Neural cell (in vitro differentiated cells): ENCODE measurements around the gene EFNA4. TPM values are rescaled to one million over a fixed set of nuclear protein-coding genes. Genes with fewer than 3 reads are reported as not detected.

Experiments used
- H2AFZ ChIP-seq: fragments of 200-600, 300-800 bp; sonication (generic), shearing (Covaris generic); 2 replicates; pipeline ENCODE4 v1.6.0; 2014; ENCODE audit warnings: low read depth, mild to moderate bottlenecking, antibody characterized with exemption, low read length, moderate library complexity
- H3F3A ChIP-seq: fragments of 200-600 bp; shearing (Covaris generic); 2 replicates; pipeline ENCODE4 v1.6.1; 2016; ENCODE audit warnings: mild to moderate bottlenecking, moderate library complexity, mixed read lengths, antibody characterized with exemption, low read length; ENCODE audit not compliant: insufficient read depth, poor library complexity, severe bottlenecking
- H3K27ac ChIP-seq: fragments of 200-600, 300-800 bp; sonication (generic), shearing (Covaris generic); 2 replicates; pipeline ENCODE4 v1.5.1; 2014; ENCODE audit warnings: mild to moderate bottlenecking, low read length, moderate library complexity
- H3K27me3 ChIP-seq: fragments of 300-800, 200-600 bp; sonication (generic), shearing (Covaris generic); 2 replicates; pipeline ENCODE4 v1.6.0; 2014; ENCODE audit warnings: mild to moderate bottlenecking, low read depth, low read length, moderate library complexity; ENCODE audit not compliant: insufficient read depth
- H3K36me3 ChIP-seq: fragments of 300-800, 200-600 bp; sonication (generic), shearing (Covaris generic); 2 replicates; pipeline ENCODE4 v1.5.1; 2014; ENCODE audit warnings: mild to moderate bottlenecking, antibody characterized with exemption, low read length, moderate library complexity; ENCODE audit not compliant: insufficient read depth
- H3K4me2 ChIP-seq: fragments of 300-800, 200-600 bp; sonication (generic), shearing (Covaris generic); 2 replicates; pipeline ENCODE4 v1.6.0; 2014; ENCODE audit warnings: mild to moderate bottlenecking, low read length
- H3K4me3 ChIP-seq: fragments of 300-800, 200-600 bp; sonication (generic), shearing (Covaris generic); 2 replicates; pipeline ENCODE4 v1.5.1; 2014; ENCODE audit warnings: mild to moderate bottlenecking, low read length, moderate library complexity
- H3K79me2 ChIP-seq: fragments of 200-600 bp; shearing (Covaris generic); replicated peaks from 2 replicates; pipeline ENCODE4 v1.6.0; 2014; ENCODE audit warnings: mild to moderate bottlenecking, low read length, moderate library complexity; ENCODE audit not compliant: insufficient read depth
- H3K9ac ChIP-seq: fragments of 300-800, 200-600 bp; sonication (generic), shearing (Covaris generic); 2 replicates; pipeline ENCODE4 v1.6.1; 2016; ENCODE audit warnings: mild to moderate bottlenecking, low read length, mixed read lengths
- H3K9me2 ChIP-seq: fragments of 200-600 bp; shearing (Covaris generic); 2 replicates; pipeline ENCODE4 v1.6.1; 2016; ENCODE audit warnings: mild to moderate bottlenecking, low read length, mixed read lengths; ENCODE audit not compliant: insufficient read depth
- H3K9me3 ChIP-seq: fragments of 200-600, 300-800 bp; sonication (generic), shearing (Covaris generic); 2 replicates; pipeline ENCODE4 v1.6.1; 2016; ENCODE audit warnings: mild to moderate bottlenecking, mixed run types, low read length, moderate library complexity, mixed read lengths
- H4K20me1 ChIP-seq: fragments of 200-600 bp; shearing (Covaris generic); 2 replicates; pipeline ENCODE4 v1.6.1; 2016; ENCODE audit warnings: mild to moderate bottlenecking, mixed run types; ENCODE audit not compliant: insufficient read depth
- CTCF ChIP-seq: fragments of 450-650 bp; IDR thresholded peaks from 2 replicates; pipeline ENCODE4 v1.5.1; 2014; ENCODE audit warnings: antibody characterized with exemption, mild to moderate bottlenecking, moderate library complexity; ENCODE audit not compliant: poor library complexity, severe bottlenecking
- EP300 ChIP-seq: fragments of 450-650 bp; conservative IDR thresholded peaks from 2 replicates; pipeline ENCODE4 v1.6.1; 2014; ENCODE audit warnings: antibody characterized with exemption, mild to moderate bottlenecking, moderate library complexity; ENCODE audit not compliant: poor library complexity, severe bottlenecking
- EZH2 ChIP-seq: fragments of 200-600, 300-800 bp; shearing (Covaris generic), sonication (generic); IDR thresholded peaks from 2 replicates; pipeline ENCODE4 v1.6.1; 2014; ENCODE audit warnings: antibody characterized with exemption, low read length, borderline replicate concordance, mild to moderate bottlenecking; ENCODE audit not compliant: insufficient read depth, poor library complexity, severe bottlenecking
- MXI1 ChIP-seq: fragments of 450-650 bp; conservative IDR thresholded peaks from 2 replicates; pipeline ENCODE4 v1.6.1; 2014; ENCODE audit warnings: antibody characterized with exemption, mild to moderate bottlenecking; ENCODE audit not compliant: poor library complexity, severe bottlenecking
- POLR2AphosphoS5 ChIP-seq: IDR thresholded peaks from 2 replicates; pipeline ENCODE4 v1.6.1; 2012
- RAD21 ChIP-seq: fragments of 450-650 bp; conservative IDR thresholded peaks from 2 replicates; pipeline ENCODE4 v1.6.1; 2014; ENCODE audit warnings: antibody characterized with exemption, mild to moderate bottlenecking, moderate library complexity
- REST ChIP-seq: IDR thresholded peaks from 2 replicates; pipeline ENCODE4 v1.6.1; 2012; ENCODE audit warnings: borderline replicate concordance
- SMC3 ChIP-seq: fragments of 450-650 bp; conservative IDR thresholded peaks from 2 replicates; pipeline ENCODE4 v1.6.1; 2014; ENCODE audit warnings: antibody characterized with exemption, mild to moderate bottlenecking, moderate library complexity; ENCODE audit not compliant: poor library complexity
- TAF1 ChIP-seq: IDR thresholded peaks from 2 replicates; pipeline ENCODE4 v1.6.1; 2012; ENCODE audit warnings: low read depth
- polyA plus RNA-seq: library from polyadenylated mRNA; depleted of rRNA; stranded (reverse); fragments of >200 nt; gene quantifications from 2 replicates; pipeline ENCODE4 v1.2.3, GENCODE V29; 2014

EFNA4 gene
- polyA plus RNA-seq, 1 donor from 2014 or later, result 1.2 TPM

- no peak overlapping the region for H3K4me3 ChIP-seq
- H3F3A ChIP-seq, result no peaks in the 10 kb centered on the region
- H3K27me3 ChIP-seq, result no peaks in the 10 kb centered on the region
- no peak overlapping the region for H3K9ac ChIP-seq
- H3K4me2 ChIP-seq, result no peak overlapping the region
- no peak overlapping the region for H2AFZ ChIP-seq
- no peaks in the 10 kb centered on the region for H3K79me2 ChIP-seq
- no peaks in the 10 kb centered on the region for H3K9me3 ChIP-seq
- no peak overlapping the region for H3K27ac ChIP-seq
- no peak for TF ChIP-seq EZH2
- TF ChIP-seq SMC3, result no peak
- H3K9me2 ChIP-seq, result no peaks in the 10 kb centered on the region
- no peaks in the 10 kb centered on the region for H4K20me1 ChIP-seq
- no peaks in the 10 kb centered on the region for H3K36me3 ChIP-seq
Observed at GRCh38 chr1:155057104-155057503, 6.4 kb upstream of the EFNA4 start.

GRCh38 chr1:155057788-155058211 lies 5.7 kb upstream of the EFNA4 start:
- Histone ChIP-seq H3K27me3 (no peaks in the 10 kb centered on the region), H3F3A (no peaks in the 10 kb centered on the region), H3K9me2 (no peaks in the 10 kb centered on the region), H3K36me3 (no peaks in the 10 kb centered on the region), H3K4me2 (no peak overlapping the region), H3K9ac (no peak overlapping the region), H3K27ac (no peak overlapping the region), H4K20me1 (no peaks in the 10 kb centered on the region), H2AFZ (no peak overlapping the region), H3K9me3 (no peaks in the 10 kb centered on the region), H3K4me3 (no peak overlapping the region), H3K79me2 (no peaks in the 10 kb centered on the region)
- TF ChIP-seq EP300, result no peak
- no peak for TF ChIP-seq EZH2
- no peak for TF ChIP-seq TAF1
- TF ChIP-seq POLR2AphosphoS5, result no peak
- TF ChIP-seq CTCF, result no peak
- TF ChIP-seq MXI1, result no peak
- no peak for TF ChIP-seq RAD21
- TF ChIP-seq REST, result no peak
- no peak for TF ChIP-seq SMC3

GRCh38 chr1:155060736-155061135 lies 2.8 kb upstream of the EFNA4 start:
- Histone ChIP-seq H3K79me2 (peaks cover 8% of the 10 kb centered on the region), H3K4me3 (no peak overlapping the region), H3K27me3 (no peaks in the 10 kb centered on the region), H3K9me3 (no peaks in the 10 kb centered on the region), H3K36me3 (no peaks in the 10 kb centered on the region), H3F3A (no peaks in the 10 kb centered on the region), H3K9me2 (no peaks in the 10 kb centered on the region), H3K4me2 (no peak overlapping the region), H3K27ac (no peak overlapping the region), H3K9ac (no peak overlapping the region), H4K20me1 (no peaks in the 10 kb centered on the region), H2AFZ (no peak overlapping the region)
- TF ChIP-seq TAF1 (no peak), EP300 (no peak), MXI1 (no peak)
